ENCODE data around the gene TMPRSS3. TPM values are rescaled to one million over a fixed set of nuclear protein-coding genes. Genes with fewer than 3 reads are reported as not detected.

The TMPRSS3 gene
- total RNA-seq, 1 donor from 2014 or later, result not detected

DNA sequence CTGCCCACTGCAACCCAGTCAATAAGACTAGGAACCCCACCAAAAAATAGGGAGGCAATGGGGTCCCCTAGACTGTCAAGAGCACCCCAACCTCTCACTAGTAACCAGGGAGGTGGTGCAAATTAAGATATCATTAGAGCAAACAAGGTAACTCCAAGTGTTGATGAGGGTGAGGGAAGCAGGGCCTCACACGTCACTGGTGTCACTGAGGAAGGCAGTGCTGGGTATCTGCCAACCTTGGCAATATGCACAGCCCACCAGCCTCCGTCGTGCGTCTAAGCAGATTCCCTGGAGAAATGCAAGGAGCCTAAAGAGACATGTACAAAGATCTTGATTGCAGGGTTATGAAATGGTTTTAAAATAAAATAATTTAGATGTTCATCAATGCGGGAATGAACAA, 11.6 kb upstream of the TMPRSS3 start:
- peaks cover 18% of the 10 kb centered on the region for H3K4me1 Mint-ChIP-seq
- no peaks in the 10 kb centered on the region for H3K36me3 Mint-ChIP-seq (ENCODE audit: low read depth)
- TF ChIP-seq, protein P1, sequence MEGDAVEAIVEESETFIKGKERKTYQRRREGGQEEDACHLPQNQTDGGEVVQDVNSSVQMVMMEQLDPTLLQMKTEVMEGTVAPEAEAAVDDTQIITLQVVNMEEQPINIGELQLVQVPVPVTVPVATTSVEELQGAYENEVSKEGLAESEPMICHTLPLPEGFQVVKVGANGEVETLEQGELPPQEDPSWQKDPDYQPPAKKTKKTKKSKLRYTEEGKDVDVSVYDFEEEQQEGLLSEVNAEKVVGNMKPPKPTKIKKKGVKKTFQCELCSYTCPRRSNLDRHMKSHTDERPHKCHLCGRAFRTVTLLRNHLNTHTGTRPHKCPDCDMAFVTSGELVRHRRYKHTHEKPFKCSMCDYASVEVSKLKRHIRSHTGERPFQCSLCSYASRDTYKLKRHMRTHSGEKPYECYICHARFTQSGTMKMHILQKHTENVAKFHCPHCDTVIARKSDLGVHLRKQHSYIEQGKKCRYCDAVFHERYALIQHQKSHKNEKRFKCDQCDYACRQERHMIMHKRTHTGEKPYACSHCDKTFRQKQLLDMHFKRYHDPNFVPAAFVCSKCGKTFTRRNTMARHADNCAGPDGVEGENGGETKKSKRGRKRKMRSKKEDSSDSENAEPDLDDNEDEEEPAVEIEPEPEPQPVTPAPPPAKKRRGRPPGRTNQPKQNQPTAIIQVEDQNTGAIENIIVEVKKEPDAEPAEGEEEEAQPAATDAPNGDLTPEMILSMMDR (conservative IDR thresholded peaks at IDR 0.05), result no peak
- no peak overlapping the region for H3K4me3 Mint-ChIP-seq
- H3K27ac Mint-ChIP-seq (ENCODE audit: unreplicated experiment), result no peak overlapping the region
- no peaks in the 10 kb centered on the region for H3K27me3 Mint-ChIP-seq (ENCODE audit: low read depth)
- H3K9me3 Mint-ChIP-seq, result no peaks in the 10 kb centered on the region
- DNase-seq (ENCODE audit: low read depth, low spot score), result no peak

DNA sequence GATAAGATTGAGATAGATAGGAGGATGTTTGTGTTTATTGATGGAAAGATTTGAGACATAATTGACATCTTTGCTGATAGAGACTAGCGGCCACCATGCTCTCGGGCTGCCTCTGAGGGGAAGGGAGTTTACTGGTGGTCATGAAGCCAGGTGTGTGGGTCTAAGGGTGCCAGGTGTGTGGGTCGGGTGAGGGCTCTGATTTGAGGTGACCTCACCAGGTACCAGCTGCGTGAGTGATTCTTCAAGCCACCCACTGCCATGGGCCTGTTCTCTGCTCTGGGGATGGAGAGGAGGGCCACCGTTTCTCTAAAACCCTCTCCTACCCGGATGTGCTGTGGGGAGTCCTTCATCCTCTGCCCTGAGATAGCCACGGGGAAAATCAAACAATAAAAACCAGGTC, 11.0 kb upstream of the TMPRSS3 start:
- Mint-ChIP-seq H3K4me3 (no peak overlapping the region), H3K9me3 (no peaks in the 10 kb centered on the region), H3K27me3 (ENCODE audit: low read depth) (no peaks in the 10 kb centered on the region), H3K27ac (ENCODE audit: unreplicated experiment) (no peak overlapping the region), H3K36me3 (ENCODE audit: low read depth) (no peaks in the 10 kb centered on the region), H3K4me1 (peaks cover 18% of the 10 kb centered on the region)
- DNase-seq (ENCODE audit: low read depth, low spot score), result no peak
- TF ChIP-seq, protein P1 (conservative IDR thresholded peaks at IDR 0.05), result no peak

DNA sequence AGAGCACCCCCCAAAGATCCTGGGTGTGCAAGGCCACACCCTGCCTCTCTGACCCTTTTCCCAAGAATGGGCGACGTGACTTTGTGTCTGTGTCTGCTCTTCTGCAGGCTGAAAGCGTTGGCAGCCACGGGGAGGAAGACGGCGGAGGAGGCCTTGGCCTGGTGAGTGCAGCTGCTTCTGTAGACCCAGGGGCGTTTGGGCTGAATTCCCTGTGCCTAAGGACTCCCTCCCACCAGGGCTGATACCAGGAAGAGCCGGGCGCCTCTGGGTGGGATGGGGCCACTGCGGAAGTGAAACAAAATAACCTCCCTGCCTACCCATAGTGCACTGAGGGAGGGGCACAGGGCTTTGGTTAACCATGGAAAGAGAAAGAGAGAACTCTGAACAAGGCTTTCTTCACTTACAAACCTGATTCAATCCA, 10.4 kb upstream of the TMPRSS3 start:
- Mint-ChIP-seq H3K4me1 (peaks cover 18% of the 10 kb centered on the region), H3K36me3 (ENCODE audit: low read depth) (no peaks in the 10 kb centered on the region), H3K27ac (ENCODE audit: unreplicated experiment) (no peak overlapping the region), H3K9me3 (no peaks in the 10 kb centered on the region), H3K4me3 (no peak overlapping the region), H3K27me3 (ENCODE audit: low read depth) (no peaks in the 10 kb centered on the region)
- TF ChIP-seq, protein P1 (conservative IDR thresholded peaks at IDR 0.05), result no peak
- DNase-seq (ENCODE audit: low read depth, low spot score), result no peak

DNA sequence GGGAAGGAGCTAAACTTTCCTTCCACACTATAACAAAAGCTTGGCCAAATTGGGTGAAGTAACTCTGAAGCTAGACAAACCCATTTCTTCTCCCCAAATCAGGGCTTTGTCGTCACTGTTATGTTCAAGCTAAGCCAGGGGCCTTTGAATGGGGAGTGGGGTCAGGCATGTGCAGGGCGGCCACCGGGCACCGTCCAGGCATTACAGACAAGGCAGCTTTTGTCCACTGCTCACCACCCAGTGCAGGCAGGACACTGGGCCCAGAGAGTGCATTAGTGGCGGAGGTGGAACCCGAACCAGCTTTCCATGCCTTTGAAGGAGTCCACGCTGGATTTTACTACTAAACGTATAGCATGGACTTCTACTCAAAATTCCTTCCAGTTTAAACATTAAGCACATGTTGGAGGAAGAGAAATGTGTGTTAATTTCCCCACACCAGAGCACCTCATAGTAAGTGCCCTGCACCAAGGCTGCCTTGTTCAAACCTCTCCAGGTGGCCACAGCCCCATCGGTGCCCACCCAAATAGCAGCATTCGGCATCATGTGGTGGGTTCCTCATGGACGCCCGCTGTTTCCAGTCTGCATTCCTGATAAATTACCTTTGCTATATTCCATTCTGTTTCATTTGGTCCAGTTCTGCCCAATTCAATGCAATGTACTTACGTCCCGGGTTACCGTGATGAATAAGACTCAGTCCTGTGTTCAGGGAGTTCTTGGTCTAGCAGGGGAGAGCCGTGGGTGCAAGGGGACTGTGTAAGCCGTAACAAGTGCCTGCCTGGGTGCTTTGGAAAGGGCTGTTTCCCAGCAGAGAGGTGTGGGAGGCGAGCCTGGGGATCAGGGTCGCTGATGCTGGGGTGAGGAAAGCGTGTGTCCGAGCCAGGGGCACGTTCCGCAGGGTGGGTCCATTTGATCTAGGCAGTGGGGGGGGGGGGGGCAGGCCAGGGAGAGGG, 9.5 kb upstream of the TMPRSS3 start:
- Mint-ChIP-seq H3K4me1 (peaks cover 18% of the 10 kb centered on the region), H3K27ac (ENCODE audit: unreplicated experiment) (peak overlapping the region; percentile 45)

DNA sequence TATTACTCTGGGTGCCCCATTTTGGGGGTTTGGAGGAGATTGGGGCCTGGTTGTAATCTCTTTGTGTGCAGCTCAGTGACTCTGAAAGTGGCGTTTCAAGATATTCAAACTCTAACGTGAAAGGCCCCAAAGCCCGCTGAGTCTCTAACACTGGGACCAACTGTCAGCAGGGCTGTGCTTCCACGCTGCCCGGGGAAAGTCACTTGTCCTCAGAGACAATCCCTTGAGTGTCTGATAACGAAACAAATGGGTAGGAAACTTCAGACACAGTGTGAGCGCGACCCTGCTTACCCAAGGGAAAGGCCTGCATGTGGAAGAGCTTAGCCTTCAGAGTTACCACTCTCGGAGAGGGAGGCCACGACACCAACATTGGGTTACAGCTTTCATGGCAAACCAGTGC, 8.7 kb upstream of the TMPRSS3 start:
- no peak overlapping the region for H3K4me3 Mint-ChIP-seq
- H3K9me3 Mint-ChIP-seq, result no peaks in the 10 kb centered on the region
- no peaks in the 10 kb centered on the region for H3K27me3 Mint-ChIP-seq (ENCODE audit: low read depth)
- TF ChIP-seq, protein P1 (conservative IDR thresholded peaks at IDR 0.05), result no peak
- peaks cover 18% of the 10 kb centered on the region for H3K4me1 Mint-ChIP-seq
- H3K36me3 Mint-ChIP-seq (ENCODE audit: low read depth), result no peaks in the 10 kb centered on the region
- no peak for DNase-seq (ENCODE audit: low read depth, low spot score)
- peak overlapping the region; percentile 86 for H3K27ac Mint-ChIP-seq (ENCODE audit: unreplicated experiment)

More for the DNA sequence above, 9.5 kb upstream of the TMPRSS3 start:
- TF ChIP-seq, protein P1 (conservative IDR thresholded peaks at IDR 0.05), result no peak
- no peaks in the 10 kb centered on the region for H3K9me3 Mint-ChIP-seq
- DNase-seq (ENCODE audit: low read depth, low spot score), result no peak
- no peak overlapping the region for H3K4me3 Mint-ChIP-seq
- no peaks in the 10 kb centered on the region for H3K36me3 Mint-ChIP-seq (ENCODE audit: low read depth)
- no peaks in the 10 kb centered on the region for H3K27me3 Mint-ChIP-seq (ENCODE audit: low read depth)

All from neural crest cell (in vitro differentiated cells).